ENCODE measurements around the gene DUSP16.
A peak's percentile ranks its signal among the peaks of the same experiment; 100 is the strongest.

Gene DUSP16

GRCh38 chr12:12501121-12501520, 61.5 kb downstream of the DUSP16 start:
- DNase-seq (ENCODE audit: low read depth in 2 of 2, low spot score in 1 of 2): no peak

GRCh38 chr12:12499909-12500604, 62.6 kb downstream of the DUSP16 start:
- DNase-seq (ENCODE audit: low read depth in 2 of 2, low spot score in 1 of 2): no peak

GRCh38 chr12:12498210-12498609, 64.5 kb downstream of the DUSP16 start:
- no peak for DNase-seq (ENCODE audit: low read depth in 2 of 2, low spot score in 1 of 2)

- no peak for DNase-seq (ENCODE audit: low read depth in 2 of 2, low spot score in 1 of 2)
Measured at GRCh38 chr12:12495536-12495935, 67.1 kb downstream of the DUSP16 start.

- DNase-seq (ENCODE audit: low read depth in 2 of 2, low spot score in 1 of 2): no peak
Measured at GRCh38 chr12:12492547-12492946, 70.1 kb downstream of the DUSP16 start.

GRCh38 chr12:12491606-12492005, 71.1 kb downstream of the DUSP16 start:
- no peak for DNase-seq (ENCODE audit: low read depth in 2 of 2, low spot score in 1 of 2)

- DNase-seq (ENCODE audit: low read depth in 2 of 2, low spot score in 1 of 2): no peak
Measured at GRCh38 chr12:12488823-12489550, 73.7 kb downstream of the DUSP16 start.

GRCh38 chr12:12488296-12488695, 74.4 kb downstream of the DUSP16 start:
- no peak for DNase-seq (ENCODE audit: low read depth in 2 of 2, low spot score in 1 of 2)

- no peak for DNase-seq (ENCODE audit: low read depth in 2 of 2, low spot score in 1 of 2)
Measured at GRCh38 chr12:12487490-12487889, 75.2 kb downstream of the DUSP16 start.

- DNase-seq (ENCODE audit: low read depth in 2 of 2, low spot score in 1 of 2): no peak
Measured at GRCh38 chr12:12486661-12487240, 75.9 kb downstream of the DUSP16 start.

- no peak for DNase-seq (ENCODE audit: low read depth in 2 of 2, low spot score in 1 of 2)
Measured at GRCh38 chr12:12483438-12483837, 79.2 kb downstream of the DUSP16 start.

GRCh38 chr12:12482959-12483358, 79.7 kb downstream of the DUSP16 start:
- DNase-seq (ENCODE audit: low read depth in 2 of 2, low spot score in 1 of 2): no peak

GRCh38 chr12:12482150-12482761, 80.4 kb downstream of the DUSP16 start:
- no peak for DNase-seq (ENCODE audit: low read depth in 2 of 2, low spot score in 1 of 2)

- no peak for DNase-seq (ENCODE audit: low read depth in 2 of 2, low spot score in 1 of 2)
Measured at GRCh38 chr12:12481631-12482030, 81.0 kb downstream of the DUSP16 start.

GRCh38 chr12:12480074-12480473, 82.6 kb downstream of the DUSP16 start:
- DNase-seq (ENCODE audit: low read depth in 2 of 2, low spot score in 1 of 2): no peak

GRCh38 chr12:12477532-12477890, 85.2 kb downstream of the DUSP16 start:
- no peak for DNase-seq (ENCODE audit: low read depth in 2 of 2, low spot score in 1 of 2)

- DNase-seq (ENCODE audit: low read depth in 2 of 2, low spot score in 1 of 2): no peak
Measured at GRCh38 chr12:12476857-12477531, 85.7 kb downstream of the DUSP16 start.

GRCh38 chr12:12474931-12475795, 87.5 kb downstream of the DUSP16 start:
- peak in 1 of 2 donors; percentile 17 for DNase-seq (ENCODE audit: low read depth in 2 of 2, low spot score in 1 of 2)

- no peak for DNase-seq (ENCODE audit: low read depth in 2 of 2, low spot score in 1 of 2)
Measured at GRCh38 chr12:12474471-12474928, 88.2 kb downstream of the DUSP16 start.

- DNase-seq (ENCODE audit: low read depth in 2 of 2, low spot score in 1 of 2): no peak
Measured at GRCh38 chr12:12473223-12473622, 89.4 kb downstream of the DUSP16 start.

All from stimulated activated CD8-positive, alpha-beta memory T cell treated with anti-CD3 and anti-CD28 coated beads, Interleukin-4, amount 100 ng/mL, for 4 hours (primary cell).